AG04449 (cell line): ENCODE results near the gene CBLN3.
"Not testable (repeated sequence)": the region's sequence is repeated elsewhere in the genome, so short reads cannot be mapped to it uniquely, and the experiment has no call there.

Experiments used
- CTCF ChIA-PET: fragments of 350-600 bp; formaldehyde crosslinking; extraction: SDS; loops from one replicate; lab custom pipeline; 2021; ENCODE audit warnings: antibody characterized with exemption; lab: Yijun Ruan, JAX
- POLR2A ChIA-PET: fragments of 400-600, 350-600 bp; formaldehyde crosslinking; extraction: SDS; loops from one replicate; lab custom pipeline; 2020; ENCODE audit warnings: antibody characterized with exemption, inconsistent platforms; lab: Yijun Ruan, JAX
- DNase-seq: peaks from one replicate; pipeline ENCODE4 v3.0.0-alpha.2; 2010; ENCODE audit warnings: low read depth, low spot score
- H3K4me3 ChIP-seq: 2 replicates; pipeline ENCODE4 v1.5.1; 2011; ENCODE audit warnings: low read depth, mild to moderate bottlenecking, control low read depth, low read length
- CTCF ChIP-seq: IDR thresholded peaks from one replicate; pipeline ENCODE4 v1.5.1; 2011; ENCODE audit warnings: mild to moderate bottlenecking, moderate library complexity, low read length, control low read depth, inconsistent platforms; ENCODE audit not compliant: insufficient read depth; ENCODE audit errors: missing control alignments

The CBLN3 gene

GRCh38 chr14:24390701-24391468 lies 38.6 kb downstream of the CBLN3 start:
- TF ChIP-seq CTCF: no peak
- ChIA-PET POLR2A (interaction anchor here (1.5 kb wide), 1 partner anchor 11 kb away, joined by 6 read pairs; no protein-coding TSS in a partner anchor), CTCF (interaction anchor here (0.6 to 3.2 kb wide), 10 partner anchors 8 to 67 kb away, joined by 3 to 15 read pairs (median 5); partner anchors contain the start of genes ADCY4 and NYNRIN)
- no peak for DNase-seq
- no peak overlapping the region for H3K4me3 ChIP-seq

- H3K4me3 ChIP-seq: no peak overlapping the region
- DNase-seq: no peak
- ChIA-PET CTCF (interaction anchor here (1.2 to 3.2 kb wide), 7 partner anchors 10 to 56 kb away, joined by 3 to 15 read pairs (median 7); partner anchors contain the start of genes ADCY4 and NYNRIN), POLR2A (interaction anchor here (0.6 to 1.0 kb wide), 2 partner anchors 9 to 23 kb away, joined by 3 to 4 read pairs; no protein-coding TSS in a partner anchor)
- no peak for TF ChIP-seq CTCF
Observed at GRCh38 chr14:24389226-24389848, 40.1 kb downstream of the CBLN3 start.

- no peak for DNase-seq
- no peak for TF ChIP-seq CTCF
- POLR2A ChIA-PET: interaction anchor here (0.6 to 1.0 kb wide), 3 partner anchors 9 to 22 kb away, joined by 3 to 4 read pairs (median 3); no protein-coding TSS in a partner anchor
- CTCF ChIA-PET: interaction anchor here (1.0 to 3.2 kb wide), 5 partner anchors 9 to 58 kb away, joined by 4 to 15 read pairs (median 11); partner anchors contain the start of gene ADCY4
- H3K4me3 ChIP-seq: no peak overlapping the region
Observed at GRCh38 chr14:24388474-24389179, 40.8 kb downstream of the CBLN3 start.

- not testable (repeated sequence) for DNase-seq, H3K4me3 ChIP-seq
- ChIA-PET CTCF (interaction anchor here (0.6 to 1.7 kb wide), 2 partner anchors 8 to 55 kb away, joined by 3 to 7 read pairs; no protein-coding TSS in a partner anchor), POLR2A (interaction anchor here (0.9 kb wide), 1 partner anchor 8 kb away, joined by 3 read pairs; no protein-coding TSS in a partner anchor)
Observed at GRCh38 chr14:24387579-24387978, 41.9 kb downstream of the CBLN3 start.

GRCh38 chr14:24387009-24387345 lies 42.5 kb downstream of the CBLN3 start:
- CTCF ChIA-PET: interaction anchor here (1.7 kb wide), 1 partner anchor 8 kb away, joined by 7 read pairs; no protein-coding TSS in a partner anchor
- POLR2A ChIA-PET: no interaction called here

More at GRCh38 chr14:24387009-24387345, 42.5 kb downstream of the CBLN3 start:
- DNase-seq: no peak
- TF ChIP-seq CTCF: no peak
- H3K4me3 ChIP-seq: no peak overlapping the region
